Right ventricle myocardium inferior (tissue), 1 donor: ENCODE measurements around the gene FAM43A. TPM values are rescaled to one million over a fixed set of nuclear protein-coding genes. Genes with fewer than 3 reads are reported as not detected.

Experiments
- ATAC-seq: fragments of 200-7000 bp; cut with Tn5 transposase; one replicate; pipeline ENCODE4 v1.9.1; 2020; ENCODE audit warnings: mild to moderate bottlenecking, moderate library complexity
- DNase-seq: peaks from one replicate; pipeline ENCODE4 v3.0.0; 2021; ENCODE audit errors: missing footprints
- intact Hi-C: fragments of 100-400 bp; cut with DNase I; formaldehyde crosslinking; loops from one replicate; pipeline ENCODE4 v1.11.0; 2022
- total RNA-seq: library from RNA; stranded (reverse); fragmentation: NEBNext Ultra II Directional; extraction: Animal tissue kit (Norgen Biotek cat#: 25700); gene quantifications from one replicate; pipeline ENCODE4 v1.2.1, GENCODE V29; 2021
- donor health status: DM: no; HTN: yes; CAD: no; lungs with severe emphysema.

The FAM43A gene
- total RNA-seq, 1 donor from 2014 or later = 15.7 TPM

- DNase-seq (no peak), ATAC-seq (no peak)
- intact Hi-C loops = no loop called here
Measured at GRCh38 chr3:194673761-194674160, 11.9 kb upstream of the FAM43A start.

GRCh38 chr3:194675081-194675640 is 10.5 kb upstream of the FAM43A start:
- no peak for DNase-seq
- intact Hi-C loops = no loop called here
- no peak for ATAC-seq

- no peak for DNase-seq
- ATAC-seq = no peak
- intact Hi-C loops = no loop called here
Measured at GRCh38 chr3:194675680-194676079, 10.0 kb upstream of the FAM43A start.

- DNase-seq (no peak), ATAC-seq (no peak)
- intact Hi-C loops = no loop called here
Measured at GRCh38 chr3:194676471-194676870, 9.2 kb upstream of the FAM43A start.

GRCh38 chr3:194680888-194681615 is 4.6 kb upstream of the FAM43A start:
- DNase-seq = no peak
- intact Hi-C loops = loop anchor here (10.0 kb wide), 1 partner anchor 304 kb away; no protein-coding TSS in a partner anchor
- no peak for ATAC-seq

GRCh38 chr3:194682189-194682693 is 3.4 kb upstream of the FAM43A start:
- no peak for DNase-seq
- intact Hi-C loops = loop anchor here (1.0 to 10.0 kb wide), 3 partner anchors 303 to 578 kb away; no protein-coding TSS in a partner anchor
- no peak for ATAC-seq

GRCh38 chr3:194682694-194683310 is 2.9 kb upstream of the FAM43A start:
- no peak for DNase-seq
- intact Hi-C loops = loop anchor here (1.0 to 10.0 kb wide), 3 partner anchors 302 to 577 kb away; no protein-coding TSS in a partner anchor
- ATAC-seq = peak; percentile 64

- ATAC-seq (no peak), DNase-seq (no peak)
- intact Hi-C loops = loop anchor here (10.0 kb wide), 1 partner anchor 301 kb away; no protein-coding TSS in a partner anchor
Measured at GRCh38 chr3:194683380-194683779, 2.3 kb upstream of the FAM43A start.

GRCh38 chr3:194685065-194685717 is 492 bp upstream of the FAM43A start:
- DNase-seq (no peak), ATAC-seq (no peak)
- intact Hi-C loops = loop anchor here (1.0 to 10.0 kb wide), 5 partner anchors 247 to 420 kb away; no protein-coding TSS in a partner anchor

- ATAC-seq (no peak), DNase-seq (no peak)
- intact Hi-C loops = loop anchor here (2.0 to 10.0 kb wide), 5 partner anchors 194 to 316 kb away; no protein-coding TSS in a partner anchor
Measured at GRCh38 chr3:194686414-194686815, 732 bp downstream of the FAM43A start.

GRCh38 chr3:194686816-194687637 is 1.3 kb downstream of the FAM43A start:
- ATAC-seq (peak; percentile 47), DNase-seq (peak; percentile 85)
- intact Hi-C loops = loop anchor here (2.0 to 10.0 kb wide), 5 partner anchors 194 to 315 kb away; no protein-coding TSS in a partner anchor

- DNase-seq (peak; percentile 90), ATAC-seq (peak; percentile 41)
- intact Hi-C loops = loop anchor here (2.0 to 10.0 kb wide), 7 partner anchors 85 to 315 kb away; no protein-coding TSS in a partner anchor
Measured at GRCh38 chr3:194687638-194688199, 2.0 kb downstream of the FAM43A start.

GRCh38 chr3:194688200-194688740 is 2.6 kb downstream of the FAM43A start:
- ATAC-seq = no peak
- intact Hi-C loops = loop anchor here (2.0 to 10.0 kb wide), 6 partner anchors 85 to 314 kb away; no protein-coding TSS in a partner anchor
- peak; percentile 79 for DNase-seq

- intact Hi-C loops = loop anchor here (2.0 to 10.0 kb wide), 6 partner anchors 84 to 313 kb away; no protein-coding TSS in a partner anchor
- ATAC-seq = no peak
- no peak for DNase-seq
Measured at GRCh38 chr3:194688946-194689345, 3.3 kb downstream of the FAM43A start.

GRCh38 chr3:194689493-194689944 is 3.8 kb downstream of the FAM43A start:
- ATAC-seq (peak; percentile 12), DNase-seq (no peak)
- intact Hi-C loops = loop anchor here (2.0 to 10.0 kb wide), 6 partner anchors 83 to 313 kb away; no protein-coding TSS in a partner anchor

GRCh38 chr3:194690501-194691372 is 5.1 kb downstream of the FAM43A start:
- DNase-seq (no peak), ATAC-seq (no peak)
- intact Hi-C loops = no loop called here
